ENCODE measurements around the gene MATN4.

MATN4 gene

GRCh38 chr20:45288860-45289259 is 19.2 kb downstream of the MATN4 start:
- no peak for DNase-seq

GRCh38 chr20:45288376-45288775 is 19.7 kb downstream of the MATN4 start:
- DNase-seq, result no peak

GRCh38 chr20:45283551-45284057 is 24.5 kb downstream of the MATN4 start:
- DNase-seq, result no peak

GRCh38 chr20:45282700-45283550 is 25.2 kb downstream of the MATN4 start:
- DNase-seq, result no peak

- no peak for DNase-seq
These were observed 28.1 kb downstream of the MATN4 start for GRCh38 chr20:45279992-45280391.

GRCh38 chr20:45275338-45275737 is 32.8 kb downstream of the MATN4 start:
- no peak for DNase-seq

- DNase-seq, result no peak
These were observed 38.3 kb downstream of the MATN4 start for GRCh38 chr20:45269754-45270270.

- DNase-seq, result no peak
These were observed 39.0 kb downstream of the MATN4 start for GRCh38 chr20:45269056-45269455.

GRCh38 chr20:45268531-45268930 is 39.6 kb downstream of the MATN4 start:
- DNase-seq, result no peak

- no peak for DNase-seq
These were observed 41.1 kb downstream of the MATN4 start for GRCh38 chr20:45266977-45267376.

GRCh38 chr20:45263556-45264266 is 44.4 kb downstream of the MATN4 start:
- DNase-seq, result no peak

GRCh38 chr20:45258664-45259063 is 49.4 kb downstream of the MATN4 start:
- DNase-seq, result no peak

- no peak for DNase-seq
These were observed 49.8 kb downstream of the MATN4 start for GRCh38 chr20:45258259-45258658.

GRCh38 chr20:45257711-45258110 is 50.4 kb downstream of the MATN4 start:
- DNase-seq, result no peak

GRCh38 chr20:45257161-45257560 is 50.9 kb downstream of the MATN4 start:
- no peak for DNase-seq

GRCh38 chr20:45254383-45255262 is 53.5 kb downstream of the MATN4 start, which contains the start of gene SLPI:
Gene SLPI, minus strand, starts transcription at chr20:45254564. Its CDS starts 21 bp downstream, at chr20:45254543.
- DNase-seq, result no peak

GRCh38 chr20:45253261-45253660 is 54.8 kb downstream of the MATN4 start:
- DNase-seq, result no peak

GRCh38 chr20:45251884-45252560 is 56.1 kb downstream of the MATN4 start:
- no peak for DNase-seq

GRCh38 chr20:45248609-45249008 is 59.5 kb downstream of the MATN4 start:
- no peak for DNase-seq

- no peak for DNase-seq
These were observed 60.2 kb downstream of the MATN4 start for GRCh38 chr20:45247865-45248264.

- no peak for DNase-seq
These were observed 62.0 kb downstream of the MATN4 start for GRCh38 chr20:45246109-45246508.
